Stomach (tissue), 9 donors: ENCODE data around the gene PPP3CA. TPM values are rescaled to one million over a fixed set of nuclear protein-coding genes. Genes with fewer than 3 reads are reported as not detected.

Experiments
- DNase-seq, 2 donors: peaks; one replicate each; pipeline versions ENCODE4 v3.0.0 to v3.0.0-alpha.2; 2013 to 2019
- H3K27ac ChIP-seq, 5 donors: fragments of 200-600 bp in 4 of 5; sonication (generic) in 4 of 5; one replicate each; pipeline ENCODE4 v1.5.1; 2013 to 2019; ENCODE audit warnings: mild to moderate bottlenecking in 1 of 5, moderate library complexity in 1 of 5
- H3K27me3 ChIP-seq, 3 donors: fragments of 200-600 bp; sonication (generic); one replicate each; pipeline ENCODE4 v1.5.1; 2017 to 2019; ENCODE audit warnings: mixed run types in 1 of 3
- H3K36me3 ChIP-seq, 4 donors: fragments of 200-600 bp; sonication (generic); 1 replicate in 3 of 4; 2 replicates in 1 of 4; pipeline ENCODE4 v1.5.1; 2016 to 2019
- H3K4me1 ChIP-seq, 4 donors: fragments of 200-600 bp; sonication (generic); one replicate each; pipeline ENCODE4 v1.5.1; 2016 to 2019
- H3K4me3 ChIP-seq, 4 donors: fragments of 200-600 bp; sonication (generic) in 3 of 4; one replicate each; pipeline ENCODE4 v1.5.1; 2016 to 2019; ENCODE audit warnings: mild to moderate bottlenecking in 1 of 4
- H3K9me3 ChIP-seq, 4 donors: fragments of 200-600 bp; sonication (generic); one replicate each; pipeline ENCODE4 v1.5.1; 2016 to 2019
- EP300 ChIP-seq: sonication (generic); formaldehyde crosslinking; IDR thresholded peaks from one replicate; pipeline ENCODE4 v1.6.1; 2017; ENCODE audit warnings: antibody characterized with exemption
- POLR2A ChIP-seq, 4 donors: fragments of 450-650 bp; IDR thresholded peaks; one replicate each; pipeline ENCODE4 v1.6.1; 2016; ENCODE audit warnings: antibody characterized with exemption in 4 of 4, control low read depth in 2 of 4, mild to moderate bottlenecking in 1 of 4, moderate library complexity in 1 of 4
- POLR2AphosphoS5 ChIP-seq, 3 donors: sonication (generic); formaldehyde crosslinking; IDR thresholded peaks; one replicate each; pipeline ENCODE4 v1.6.1; 2016; ENCODE audit warnings: antibody characterized with exemption in 3 of 3
- WGBS, 5 donors: extraction: QIAGEN DNeasy Blood & Tissue Kit in 3 of 5; methylation state at CpG; one replicate each; pipeline versions ENCODE4 v1.1.5 to v1.1.7; 2013 to 2018; 5-methylcytosine and 5-hydroxymethylcytosine counted together
- intact Hi-C: fragments of 100-400 bp; cut with DNase I; formaldehyde crosslinking; loops from one replicate; pipeline ENCODE4 v1.15.1; 2023; ENCODE audit warnings: low total_unique reads
- polyA plus RNA-seq, 3 donors: library from polyadenylated mRNA; stranded (reverse); fragments of 200-250 nt; gene quantifications; one replicate each; pipeline ENCODE4 v1.2.3, GENCODE V29; 2013
- total RNA-seq, 5 donors: library from RNA; depleted of rRNA; stranded (reverse); fragments of >200 nt; gene quantifications; one replicate each; pipeline versions ENCODE4 v1.1.0 to v1.2.3, GENCODE V29; 2014 to 2016
- TF ChIP-seq, protein P1 (sequence below), 7 experiments: fragments of 450-650 bp in 4 of 7; fragments of 200-600 bp in 3 of 7; sonication (generic) in 3 of 7; IDR thresholded peaks; one replicate each; pipeline ENCODE4 v1.5.1; 2016 to 2019; ENCODE audit warnings: antibody characterized with exemption in 7 of 7, control low read depth in 2 of 7, mild to moderate bottlenecking in 1 of 7
- donor health status: healthy with polysubstance abuse.
- donor health status: Bipolar disorder and iron deficiency.
- donor health status: healthy.

Gene PPP3CA
- total and polyA plus RNA-seq, 8 donors, result 8.9 to 62.4 (median 20.6) TPM

DNA sequence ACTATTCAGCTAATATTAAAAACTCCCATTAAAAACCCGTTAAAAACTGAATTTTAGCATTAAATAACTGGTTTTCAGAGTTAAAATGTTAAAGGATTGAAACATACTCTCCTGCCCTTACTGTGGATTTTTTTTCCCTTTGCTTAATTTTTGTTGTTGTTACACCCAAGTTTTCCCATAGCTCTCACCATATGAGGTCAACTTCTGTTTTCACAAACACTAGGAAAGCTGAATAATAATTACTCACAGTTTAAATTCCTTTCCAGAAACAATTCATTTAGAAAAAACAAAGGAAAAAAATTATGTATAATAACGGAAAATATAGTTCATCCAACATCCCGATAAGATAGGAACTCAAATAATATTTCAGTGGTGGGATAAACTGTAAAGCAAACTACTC lies 129.0 kb downstream of the PPP3CA start:
- DNase-seq, result no peak
- TF ChIP-seq, protein P1, sequence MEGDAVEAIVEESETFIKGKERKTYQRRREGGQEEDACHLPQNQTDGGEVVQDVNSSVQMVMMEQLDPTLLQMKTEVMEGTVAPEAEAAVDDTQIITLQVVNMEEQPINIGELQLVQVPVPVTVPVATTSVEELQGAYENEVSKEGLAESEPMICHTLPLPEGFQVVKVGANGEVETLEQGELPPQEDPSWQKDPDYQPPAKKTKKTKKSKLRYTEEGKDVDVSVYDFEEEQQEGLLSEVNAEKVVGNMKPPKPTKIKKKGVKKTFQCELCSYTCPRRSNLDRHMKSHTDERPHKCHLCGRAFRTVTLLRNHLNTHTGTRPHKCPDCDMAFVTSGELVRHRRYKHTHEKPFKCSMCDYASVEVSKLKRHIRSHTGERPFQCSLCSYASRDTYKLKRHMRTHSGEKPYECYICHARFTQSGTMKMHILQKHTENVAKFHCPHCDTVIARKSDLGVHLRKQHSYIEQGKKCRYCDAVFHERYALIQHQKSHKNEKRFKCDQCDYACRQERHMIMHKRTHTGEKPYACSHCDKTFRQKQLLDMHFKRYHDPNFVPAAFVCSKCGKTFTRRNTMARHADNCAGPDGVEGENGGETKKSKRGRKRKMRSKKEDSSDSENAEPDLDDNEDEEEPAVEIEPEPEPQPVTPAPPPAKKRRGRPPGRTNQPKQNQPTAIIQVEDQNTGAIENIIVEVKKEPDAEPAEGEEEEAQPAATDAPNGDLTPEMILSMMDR (IDR thresholded peaks at IDR 0.05), result no peak
- TF ChIP-seq POLR2A (IDR thresholded peaks at IDR 0.05) (no peak), EP300 (no peak), POLR2AphosphoS5 (IDR thresholded peaks at IDR 0.05) (no peak)
- Histone ChIP-seq H3K9me3 (no peaks in the 10 kb centered on the region), H3K27ac (no peak overlapping the region), H3K36me3 (no peaks in the 10 kb centered on the region), H3K4me3 (no peak overlapping the region), H3K27me3 (no peaks in the 10 kb centered on the region), H3K4me1 (peaks cover 0 to 81% (median 28%) of the 10 kb centered on the region in 4 donors)
- intact Hi-C loops, result no loop called here
- WGBS, 5 donors, result 70 to 81% (median 76%) methylated on average over 3 of the region's 3 CpGs

DNA sequence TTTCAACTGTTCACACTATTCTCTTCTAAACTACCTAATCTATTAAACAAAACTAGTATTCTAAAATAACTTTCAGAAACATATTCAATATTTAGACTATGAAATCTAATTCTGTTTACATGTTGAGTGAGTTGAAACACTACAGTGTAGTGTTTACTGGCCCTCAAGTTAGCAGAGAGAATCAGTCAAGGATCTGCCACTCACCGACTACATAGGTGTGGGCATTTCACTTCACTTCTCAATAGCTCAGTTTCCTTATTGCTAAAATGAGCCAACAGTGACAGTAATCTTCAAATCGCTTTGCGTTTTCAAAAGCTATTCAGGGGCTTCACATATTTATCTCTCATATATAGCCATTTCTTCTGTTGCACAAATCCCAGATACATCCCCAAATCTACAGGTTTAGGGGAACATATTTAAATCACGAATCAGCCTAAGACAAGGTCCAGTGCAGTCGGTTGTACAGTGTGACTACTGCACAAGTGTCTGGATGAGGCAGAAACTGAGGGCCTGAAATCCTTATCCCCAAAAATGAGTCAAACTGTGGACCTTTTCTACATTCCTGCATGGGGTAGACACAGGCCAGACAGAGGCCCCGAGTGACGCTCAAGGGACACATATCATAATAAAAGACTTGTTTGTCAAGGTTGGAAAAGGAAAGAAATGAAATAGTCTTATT lies 129.8 kb downstream of the PPP3CA start:
- TF ChIP-seq POLR2AphosphoS5 (IDR thresholded peaks at IDR 0.05), result no peak
- TF ChIP-seq, protein P1 (IDR thresholded peaks at IDR 0.05), result no peak
- no peak for TF ChIP-seq POLR2A (IDR thresholded peaks at IDR 0.05)
- Histone ChIP-seq H3K36me3 (no peaks in the 10 kb centered on the region), H3K27me3 (no peaks in the 10 kb centered on the region), H3K27ac (no peak overlapping the region), H3K4me1 (peaks cover 0 to 73% (median 22%) of the 10 kb centered on the region in 4 donors), H3K4me3 (no peak overlapping the region), H3K9me3 (no peaks in the 10 kb centered on the region)
- intact Hi-C loops, result no loop called here
- 79 to 90% (median 86%) methylated on average over 7 of the region's 7 CpGs for WGBS, 5 donors
- DNase-seq, result no peak

DNA sequence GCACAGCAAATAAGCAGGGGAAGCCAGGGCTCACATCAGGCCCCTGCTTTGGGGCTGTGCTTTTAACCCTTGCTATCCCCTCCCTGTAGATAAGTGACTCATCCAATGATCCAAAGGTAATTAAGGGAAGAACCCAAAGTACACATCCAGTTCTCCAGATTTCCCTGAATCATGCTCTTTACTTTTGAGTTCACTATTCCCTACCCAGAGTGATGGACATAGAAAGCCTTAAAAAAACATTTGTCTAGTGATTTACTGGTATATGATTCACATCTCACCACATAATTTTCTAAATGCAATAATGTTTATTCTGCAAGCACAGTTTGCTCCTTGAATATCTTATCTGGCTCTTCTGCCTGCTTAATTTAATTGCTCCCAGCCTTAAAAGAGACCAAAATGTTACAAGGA lies 136.2 kb downstream of the PPP3CA start:
- H3K27me3 ChIP-seq, result no peaks in the 10 kb centered on the region
- no peak for DNase-seq
- no peak overlapping the region for H3K27ac ChIP-seq
- H3K36me3 ChIP-seq, result no peaks in the 10 kb centered on the region
- intact Hi-C loops, result no loop called here
- no peaks in the 10 kb centered on the region for H3K9me3 ChIP-seq
- peaks cover 0 to 32% (median 14%) of the 10 kb centered on the region in 4 donors for H3K4me1 ChIP-seq
- TF ChIP-seq EP300, result no peak
- TF ChIP-seq, protein P1 (IDR thresholded peaks at IDR 0.05), result no peak
- no peak for TF ChIP-seq POLR2AphosphoS5 (IDR thresholded peaks at IDR 0.05)
- no peak for TF ChIP-seq POLR2A (IDR thresholded peaks at IDR 0.05)
- no peak overlapping the region for H3K4me3 ChIP-seq

DNA sequence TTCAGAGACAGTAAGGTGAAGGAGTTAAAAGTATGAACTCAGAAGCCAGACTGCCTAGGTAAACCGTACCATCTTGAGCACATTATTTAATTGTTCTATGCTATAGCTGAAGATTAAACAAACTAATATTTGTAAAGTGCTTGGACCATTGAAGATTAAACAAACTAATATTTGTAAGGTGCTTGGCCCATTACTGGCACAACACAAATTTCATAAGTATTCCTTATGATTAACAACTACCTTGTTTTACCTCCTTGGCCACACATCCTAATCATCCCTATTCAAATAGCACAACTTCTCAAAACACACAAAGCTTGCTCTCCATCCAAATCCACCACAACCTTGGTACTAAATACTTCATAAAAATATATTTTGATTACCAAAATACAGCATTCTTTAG lies 137.0 kb downstream of the PPP3CA start:
- 31 to 63% (median 50%) methylated on average over 1 of the region's 1 CpG for WGBS, 5 donors

More for the DNA sequence above, 137.0 kb downstream of the PPP3CA start:
- Histone ChIP-seq H3K4me1 (peaks cover 0 to 29% (median 14%) of the 10 kb centered on the region in 4 donors), H3K36me3 (no peaks in the 10 kb centered on the region), H3K27me3 (no peaks in the 10 kb centered on the region), H3K9me3 (no peaks in the 10 kb centered on the region), H3K27ac (no peak overlapping the region), H3K4me3 (no peak overlapping the region)
- TF ChIP-seq POLR2AphosphoS5 (IDR thresholded peaks at IDR 0.05) (no peak), POLR2A (IDR thresholded peaks at IDR 0.05) (no peak), EP300 (no peak)
- TF ChIP-seq, protein P1 (IDR thresholded peaks at IDR 0.05), result no peak
- no peak for DNase-seq
- intact Hi-C loops, result no loop called here
